Urinary bladder (tissue), 4 donors: ENCODE data around the gene HK2. TPM values are rescaled to one million over a fixed set of nuclear protein-coding genes. Genes with fewer than 3 reads are reported as not detected.
"Not testable (repeated sequence)": the region's sequence is repeated elsewhere in the genome, so short reads cannot be mapped to it uniquely, and the experiment has no call there.

Experiments used
- DNase-seq: peaks from one replicate; pipeline ENCODE4 v3.0.0-alpha.2; 2015; ENCODE audit errors: extremely low spot score
- H3K27ac ChIP-seq: one replicate; pipeline ENCODE4 v1.5.1; 2013; ENCODE audit warnings: low read depth, mild to moderate bottlenecking, moderate library complexity
- H3K36me3 ChIP-seq: one replicate; pipeline ENCODE4 v1.6.1; 2013; ENCODE audit warnings: mild to moderate bottlenecking, moderate library complexity; ENCODE audit not compliant: insufficient read depth
- H3K4me1 ChIP-seq: one replicate; pipeline ENCODE4 v1.6.1; 2013; ENCODE audit warnings: mild to moderate bottlenecking, moderate library complexity; ENCODE audit not compliant: insufficient read depth
- H3K4me3 ChIP-seq: one replicate; pipeline ENCODE4 v1.5.1; 2013; ENCODE audit warnings: low read depth, low read length
- WGBS: extraction: QIAGEN DNeasy Blood & Tissue Kit; methylation state at CpG from one replicate; pipeline ENCODE4 v1.1.7; 2013; 5-methylcytosine and 5-hydroxymethylcytosine counted together
- polyA plus RNA-seq: library from polyadenylated mRNA; stranded (reverse); fragments of 200-250 nt; gene quantifications from one replicate; pipeline ENCODE4 v1.2.3, GENCODE V29; 2013
- total RNA-seq: library from RNA; depleted of rRNA; stranded (reverse); fragments of >200 nt; gene quantifications from one replicate; pipeline ENCODE4 v1.2.3, GENCODE V29; 2014
- donor health status: healthy with polysubstance abuse.
- donor health status: healthy.

Gene HK2
- total and polyA plus RNA-seq, 2 donors: 8.2 to 9.7 TPM

GRCh38 chr2:74893332-74893731, 59.4 kb downstream of the HK2 start:
- H3K36me3 ChIP-seq: no peaks in the 10 kb centered on the region
- DNase-seq: no peak
- WGBS: 63% methylated on average over 5 of the region's 5 CpGs
- H3K27ac ChIP-seq: no peak overlapping the region
- no peak overlapping the region for H3K4me3 ChIP-seq
- H3K4me1 ChIP-seq: no peaks in the 10 kb centered on the region

- Histone ChIP-seq H3K4me1 (no peaks in the 10 kb centered on the region), H3K36me3 (no peaks in the 10 kb centered on the region), H3K27ac (no peak overlapping the region), H3K4me3 (no peak overlapping the region)
- 85% methylated on average over 6 of the region's 6 CpGs for WGBS
- DNase-seq: no peak
Observed at GRCh38 chr2:74894272-74894981, 60.5 kb downstream of the HK2 start.

GRCh38 chr2:74895001-74895400, 61.1 kb downstream of the HK2 start:
- DNase-seq: no peak
- Histone ChIP-seq H3K4me1 (no peaks in the 10 kb centered on the region), H3K36me3 (no peaks in the 10 kb centered on the region), H3K27ac (no peak overlapping the region), H3K4me3 (no peak overlapping the region)
- WGBS: 86% methylated on average over 2 of the region's 2 CpGs

GRCh38 chr2:74896232-74896631, 62.3 kb downstream of the HK2 start:
- no peaks in the 10 kb centered on the region for H3K4me1 ChIP-seq
- no peaks in the 10 kb centered on the region for H3K36me3 ChIP-seq
- no peak for DNase-seq
- no peak overlapping the region for H3K27ac ChIP-seq
- H3K4me3 ChIP-seq: no peak overlapping the region

- H3K36me3 ChIP-seq, DNase-seq, H3K4me1 ChIP-seq, H3K4me3 ChIP-seq, H3K27ac ChIP-seq: not testable (repeated sequence)
- 89% methylated on average over 2 of the region's 2 CpGs for WGBS
Observed at GRCh38 chr2:74900225-74900624, 66.3 kb downstream of the HK2 start.

GRCh38 chr2:74902281-74902860, 68.4 kb downstream of the HK2 start:
- H3K4me1 ChIP-seq: no peaks in the 10 kb centered on the region
- no peak overlapping the region for H3K4me3 ChIP-seq
- H3K36me3 ChIP-seq: no peaks in the 10 kb centered on the region
- DNase-seq: no peak
- WGBS: 87% methylated on average over 3 of the region's 3 CpGs
- H3K27ac ChIP-seq: no peak overlapping the region

- DNase-seq: no peak
- WGBS: 94% methylated on average over 5 of the region's 5 CpGs
- Histone ChIP-seq H3K36me3 (no peaks in the 10 kb centered on the region), H3K4me3 (no peak overlapping the region), H3K27ac (no peak overlapping the region), H3K4me1 (no peaks in the 10 kb centered on the region)
Observed at GRCh38 chr2:74906395-74906794, 72.5 kb downstream of the HK2 start.

- H3K36me3 ChIP-seq, H3K4me3 ChIP-seq, H3K4me1 ChIP-seq, DNase-seq, H3K27ac ChIP-seq: not testable (repeated sequence)
- WGBS: 85% methylated on average over 5 of the region's 5 CpGs
Observed at GRCh38 chr2:74907560-74907959, 73.6 kb downstream of the HK2 start.

- H3K4me3 ChIP-seq: no peak overlapping the region
- 29% methylated on average over 31 of the region's 31 CpGs for WGBS
- no peaks in the 10 kb centered on the region for H3K4me1 ChIP-seq
- H3K36me3 ChIP-seq: no peaks in the 10 kb centered on the region
- no peak overlapping the region for H3K27ac ChIP-seq
- no peak for DNase-seq
Observed at GRCh38 chr2:74908748-74909444, 75.0 kb downstream of the HK2 start.

GRCh38 chr2:74910245-74910644, 76.3 kb downstream of the HK2 start:
- no peaks in the 10 kb centered on the region for H3K4me1 ChIP-seq
- no peak for DNase-seq
- H3K36me3 ChIP-seq: no peaks in the 10 kb centered on the region
- no peak overlapping the region for H3K4me3 ChIP-seq
- no peak overlapping the region for H3K27ac ChIP-seq
- WGBS: 79% methylated on average over 1 of the region's 1 CpG

GRCh38 chr2:74911061-74911460, 77.1 kb downstream of the HK2 start:
- no peak for DNase-seq
- WGBS: 52% methylated on average over 4 of the region's 4 CpGs
- Histone ChIP-seq H3K36me3 (no peaks in the 10 kb centered on the region), H3K4me3 (no peak overlapping the region), H3K27ac (no peak overlapping the region), H3K4me1 (no peaks in the 10 kb centered on the region)

GRCh38 chr2:74915743-74916142, 81.8 kb downstream of the HK2 start:
- H3K4me1 ChIP-seq: no peaks in the 10 kb centered on the region
- DNase-seq: no peak
- H3K4me3 ChIP-seq: no peak overlapping the region
- no peaks in the 10 kb centered on the region for H3K36me3 ChIP-seq
- no peak overlapping the region for H3K27ac ChIP-seq
- WGBS: 75% methylated on average over 4 of the region's 4 CpGs

GRCh38 chr2:74916394-74916793, 82.5 kb downstream of the HK2 start:
- no peak overlapping the region for H3K27ac ChIP-seq
- no peaks in the 10 kb centered on the region for H3K36me3 ChIP-seq
- WGBS: 64% methylated on average over 2 of the region's 2 CpGs
- H3K4me1 ChIP-seq: no peaks in the 10 kb centered on the region
- DNase-seq: no peak
- H3K4me3 ChIP-seq: no peak overlapping the region
